OCI-LY7 (cell line): Measurements from ENCODE around the gene ADGRD1. TPM values are rescaled to one million over a fixed set of nuclear protein-coding genes. Genes with fewer than 3 reads are reported as not detected.

Source experiments
- BruUV-seq: library from RNA; stranded (reverse); fragments of 400-500 nt; replicated peaks from 2 replicates; lab custom pipeline; 2021; lab: Mats Ljungman, UMichigan
- CTCF ChIA-PET: fragments of 300-600 bp; sonication (Branson Sonifier 250); formaldehyde crosslinking; loops from one replicate; lab custom pipeline; 2022; ENCODE audit warnings: antibody characterized with exemption; ENCODE audit not compliant: unreplicated experiment; lab: Charles Lee
- POLR2A ChIA-PET: fragments of 300-600 bp; sonication (Branson Sonifier 250); formaldehyde crosslinking; loops from one replicate; lab custom pipeline; 2022; ENCODE audit warnings: antibody characterized with exemption; lab: Charles Lee
- DNase-seq: peaks from one replicate; pipeline ENCODE4 v3.0.0-alpha.2; 2015; ENCODE audit warnings: low spot score
- H2AFZ ChIP-seq: fragments of 200-600 bp; sonication (generic), shearing (Covaris generic); 2 replicates; pipeline ENCODE4 v1.6.1; 2014; ENCODE audit warnings: mild to moderate bottlenecking, antibody characterized with exemption, low read length, moderate library complexity
- H3K27ac ChIP-seq: fragments of 200-600 bp; sonication (generic); 2 replicates; pipeline ENCODE4 v1.5.1; 2014; ENCODE audit warnings: mixed run types, low read depth, mild to moderate bottlenecking, moderate library complexity, low read length, inconsistent platforms; ENCODE audit not compliant: poor library complexity, severe bottlenecking
- H3K36me3 ChIP-seq: fragments of 200-600 bp; sonication (generic); 2 replicates; pipeline ENCODE4 v1.6.1; 2014; ENCODE audit warnings: mild to moderate bottlenecking, antibody characterized with exemption, low read length, moderate library complexity, mixed read lengths; ENCODE audit not compliant: insufficient read depth
- H3K4me1 ChIP-seq: fragments of 200-600 bp; sonication (generic); 2 replicates; pipeline ENCODE4 v1.5.1; 2014; ENCODE audit warnings: mild to moderate bottlenecking, low read length; ENCODE audit not compliant: insufficient read depth, poor library complexity, severe bottlenecking
- H3K4me2 ChIP-seq: fragments of 200-600 bp; sonication (generic); 2 replicates; pipeline ENCODE4 v1.6.1; 2014; ENCODE audit warnings: mild to moderate bottlenecking, low read length
- H3K4me3 ChIP-seq: fragments of 200-600 bp; sonication (generic); 2 replicates; pipeline ENCODE4 v1.5.1; 2014; ENCODE audit warnings: mild to moderate bottlenecking, low read depth, low read length; ENCODE audit not compliant: poor library complexity, severe bottlenecking
- H3K79me2 ChIP-seq: fragments of 200-600 bp; sonication (generic); 2 replicates; pipeline ENCODE4 v1.6.1; 2016; ENCODE audit warnings: low read depth, mild to moderate bottlenecking, low read length, moderate library complexity, mixed read lengths; ENCODE audit not compliant: insufficient read depth
- H3K9me2 ChIP-seq: fragments of 200-600 bp; sonication (generic); 2 replicates; pipeline ENCODE4 v1.6.1; 2016; ENCODE audit warnings: mild to moderate bottlenecking, low read length, mixed read lengths; ENCODE audit not compliant: insufficient read depth
- H3K9me3 ChIP-seq: fragments of 200-600 bp; sonication (generic); 2 replicates; pipeline ENCODE4 v1.6.1; 2014; ENCODE audit warnings: mild to moderate bottlenecking, mixed run types, low read length, mixed read lengths
- H4K20me1 ChIP-seq: fragments of 200-600 bp; sonication (generic); 2 replicates; pipeline ENCODE4 v1.6.1; 2014; ENCODE audit warnings: mild to moderate bottlenecking, antibody characterized with exemption, low read length, moderate library complexity, mixed read lengths; ENCODE audit not compliant: insufficient read depth
- CTCF ChIP-seq: fragments of 200-600 bp; sonication (generic); conservative IDR thresholded peaks from 2 replicates; pipeline ENCODE4 v1.5.1; 2014; ENCODE audit warnings: mild to moderate bottlenecking, antibody characterized with exemption, low read length, moderate library complexity, mixed read lengths
- EZH2phosphoT487 ChIP-seq: fragments of 200-600 bp; sonication (generic); IDR thresholded peaks from 2 replicates; pipeline ENCODE4 v1.6.1; 2018; ENCODE audit warnings: low read depth, borderline replicate concordance, mild to moderate bottlenecking, mixed run types, antibody characterized with exemption, low read length, moderate library complexity, mixed read lengths
- intact Hi-C: fragments of 100-400 bp; cut with micrococcal nuclease; formaldehyde crosslinking; loops from one replicate; pipeline ENCODE4 v1.10.0; 2022; ENCODE audit not compliant: unreplicated experiment
- total RNA-seq, 2 experiments: library from RNA; depleted of rRNA in 1 of 2; stranded (reverse); fragments of >200 nt in 1 of 2; shearing (Covaris generic) in 1 of 2; gene quantifications; 2 replicates each; pipeline ENCODE4 v1.2.3, GENCODE V29; 2014 to 2022

ADGRD1 gene
- total RNA-seq, 2 experiments from 2014 or later = 1.0 to 1.7 TPM

GRCh38 chr12:131063960-131064359 is 110.3 kb downstream of the ADGRD1 start:
- Histone ChIP-seq H4K20me1 (no peaks in the 10 kb centered on the region), H3K79me2 (no peaks in the 10 kb centered on the region), H3K27ac (no peak overlapping the region), H3K4me3 (no peak overlapping the region), H3K36me3 (no peaks in the 10 kb centered on the region), H3K4me1 (peaks cover 8% of the 10 kb centered on the region), H3K9me3 (no peaks in the 10 kb centered on the region), H3K9me2 (no peaks in the 10 kb centered on the region), H3K4me2 (no peak overlapping the region), H2AFZ (no peak overlapping the region)
- TF ChIP-seq EZH2phosphoT487 (no peak), CTCF (no peak)
- no TSS peak for BruUV-seq
- DNase-seq = no peak
- intact Hi-C loops = no loop called here
- POLR2A ChIA-PET = no interaction called here
- CTCF ChIA-PET = no interaction called here

GRCh38 chr12:131065279-131065678 is 111.6 kb downstream of the ADGRD1 start:
- no peak overlapping the region for H3K27ac ChIP-seq
- H3K4me3 ChIP-seq = no peak overlapping the region
- H3K4me1 ChIP-seq = peaks cover 8% of the 10 kb centered on the region
- no TSS peak for BruUV-seq
- no peaks in the 10 kb centered on the region for H4K20me1 ChIP-seq
- no peaks in the 10 kb centered on the region for H3K36me3 ChIP-seq
- ChIA-PET CTCF (no interaction called here), POLR2A (no interaction called here)
- H3K9me2 ChIP-seq = no peaks in the 10 kb centered on the region
- H3K9me3 ChIP-seq = no peaks in the 10 kb centered on the region
- H3K79me2 ChIP-seq = no peaks in the 10 kb centered on the region
- H2AFZ ChIP-seq = no peak overlapping the region
- intact Hi-C loops = no loop called here
- DNase-seq = no peak
- TF ChIP-seq CTCF = no peak
- TF ChIP-seq EZH2phosphoT487 = no peak
- no peak overlapping the region for H3K4me2 ChIP-seq

- no peak overlapping the region for H3K4me3 ChIP-seq
- CTCF ChIA-PET = interaction anchor here (0.6 kb wide), 1 partner anchor 1434 kb away, joined by 3 read pairs; no protein-coding TSS in a partner anchor
- no peaks in the 10 kb centered on the region for H4K20me1 ChIP-seq
- H3K36me3 ChIP-seq = no peaks in the 10 kb centered on the region
- H3K4me1 ChIP-seq = peaks cover 8% of the 10 kb centered on the region
- no peak overlapping the region for H3K4me2 ChIP-seq
- no peak for DNase-seq
- 0 out of 2 replicates have a peak, but pooled peaks cover 2% of the 10 kb centered on the region for H3K9me3 ChIP-seq
- intact Hi-C loops = no loop called here
- POLR2A ChIA-PET = no interaction called here
- no TSS peak for BruUV-seq
- H3K9me2 ChIP-seq = no peaks in the 10 kb centered on the region
- no peak for TF ChIP-seq CTCF
- no peak for TF ChIP-seq EZH2phosphoT487
- H2AFZ ChIP-seq = no peak overlapping the region
- H3K27ac ChIP-seq = no peak overlapping the region
- no peaks in the 10 kb centered on the region for H3K79me2 ChIP-seq
Measured at GRCh38 chr12:131065801-131066200, 112.1 kb downstream of the ADGRD1 start.
